WERI-Rb-1 (cell line): ENCODE measurements around the gene GATAD2A.

ENCODE experiments used
- DNase-seq: peaks from one replicate; pipeline ENCODE4 v3.0.0-alpha.2; 2020
- H3K27ac ChIP-seq: fragments of 250-450 bp; sonication (Bioruptor Pico); 2 replicates; pipeline ENCODE4 v1.5.1; 2020; ENCODE audit warnings: mild to moderate bottlenecking, moderate library complexity
- H3K27me3 ChIP-seq: fragments of 250-450 bp; sonication (Bioruptor Pico); 2 replicates; pipeline ENCODE4 v1.5.1; 2021; ENCODE audit warnings: mild to moderate bottlenecking, low read depth, moderate library complexity; ENCODE audit not compliant: insufficient read depth, severe bottlenecking
- H3K36me3 ChIP-seq: fragments of 250-450 bp; sonication (Bioruptor Pico); 2 replicates; pipeline ENCODE4 v1.5.1; 2020; ENCODE audit warnings: mild to moderate bottlenecking, moderate library complexity
- H3K4me3 ChIP-seq: 2 replicates; pipeline ENCODE4 v1.5.1; 2011; ENCODE audit warnings: low read depth, mild to moderate bottlenecking, control low read depth, low read length
- H3K9me3 ChIP-seq: fragments of 250-450 bp; sonication (Bioruptor Pico); 2 replicates; pipeline ENCODE4 v1.5.1; 2021; ENCODE audit warnings: mild to moderate bottlenecking, moderate library complexity; ENCODE audit not compliant: severe bottlenecking
- TF ChIP-seq, protein P1 (sequence below): IDR thresholded peaks from 2 replicates; pipeline ENCODE4 v1.5.1; 2011; ENCODE audit warnings: low read depth, mild to moderate bottlenecking, control low read depth, inconsistent platforms, low read length

The GATAD2A gene

DNA sequence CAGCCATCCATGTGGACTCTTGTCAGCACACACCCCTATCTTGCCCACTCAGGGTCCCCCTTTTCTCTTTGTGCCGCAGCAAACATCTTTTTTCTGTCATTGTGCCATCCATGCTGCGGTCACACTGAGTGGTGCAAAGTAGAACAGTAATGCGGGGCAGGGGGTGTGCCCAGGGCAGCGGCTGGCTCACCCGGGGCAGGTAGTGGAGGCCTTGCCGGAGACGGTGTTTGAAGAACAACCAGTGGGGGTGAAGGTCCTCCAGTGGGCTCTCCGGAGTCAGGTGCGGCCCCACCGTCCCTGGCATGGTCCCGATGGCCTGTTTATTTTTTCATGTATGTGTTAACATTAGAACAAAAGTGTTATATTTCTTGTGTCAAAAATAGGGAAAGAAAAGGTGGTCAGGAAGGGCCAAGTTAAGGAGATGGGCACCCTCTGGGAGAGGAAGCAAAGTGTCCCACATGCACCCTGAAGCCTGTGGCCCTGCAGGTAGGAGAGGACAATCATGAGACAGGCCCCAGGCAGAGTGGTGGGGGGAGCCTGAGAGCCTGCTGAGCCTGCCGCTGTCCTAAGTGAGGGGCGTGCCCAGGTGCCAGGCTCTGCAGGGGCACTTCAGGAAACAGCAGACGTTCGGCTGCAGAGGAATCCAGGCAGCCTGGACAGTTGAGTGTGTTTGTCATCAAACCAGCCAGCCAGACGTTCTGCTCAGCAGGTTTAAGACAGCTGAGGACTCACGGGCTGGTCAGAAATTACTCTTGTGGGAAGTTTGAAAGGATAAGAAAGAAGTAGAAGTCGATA is 97.5 kb downstream of the GATAD2A start:
- TF ChIP-seq, protein P1, sequence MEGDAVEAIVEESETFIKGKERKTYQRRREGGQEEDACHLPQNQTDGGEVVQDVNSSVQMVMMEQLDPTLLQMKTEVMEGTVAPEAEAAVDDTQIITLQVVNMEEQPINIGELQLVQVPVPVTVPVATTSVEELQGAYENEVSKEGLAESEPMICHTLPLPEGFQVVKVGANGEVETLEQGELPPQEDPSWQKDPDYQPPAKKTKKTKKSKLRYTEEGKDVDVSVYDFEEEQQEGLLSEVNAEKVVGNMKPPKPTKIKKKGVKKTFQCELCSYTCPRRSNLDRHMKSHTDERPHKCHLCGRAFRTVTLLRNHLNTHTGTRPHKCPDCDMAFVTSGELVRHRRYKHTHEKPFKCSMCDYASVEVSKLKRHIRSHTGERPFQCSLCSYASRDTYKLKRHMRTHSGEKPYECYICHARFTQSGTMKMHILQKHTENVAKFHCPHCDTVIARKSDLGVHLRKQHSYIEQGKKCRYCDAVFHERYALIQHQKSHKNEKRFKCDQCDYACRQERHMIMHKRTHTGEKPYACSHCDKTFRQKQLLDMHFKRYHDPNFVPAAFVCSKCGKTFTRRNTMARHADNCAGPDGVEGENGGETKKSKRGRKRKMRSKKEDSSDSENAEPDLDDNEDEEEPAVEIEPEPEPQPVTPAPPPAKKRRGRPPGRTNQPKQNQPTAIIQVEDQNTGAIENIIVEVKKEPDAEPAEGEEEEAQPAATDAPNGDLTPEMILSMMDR: no peak
- Histone ChIP-seq H3K9me3 (no peaks in the 10 kb centered on the region), H3K36me3 (peaks cover 59% of the 10 kb centered on the region), H3K27ac (no peak overlapping the region), H3K4me3 (no peak overlapping the region), H3K27me3 (no peaks in the 10 kb centered on the region)
- no peak for DNase-seq

DNA sequence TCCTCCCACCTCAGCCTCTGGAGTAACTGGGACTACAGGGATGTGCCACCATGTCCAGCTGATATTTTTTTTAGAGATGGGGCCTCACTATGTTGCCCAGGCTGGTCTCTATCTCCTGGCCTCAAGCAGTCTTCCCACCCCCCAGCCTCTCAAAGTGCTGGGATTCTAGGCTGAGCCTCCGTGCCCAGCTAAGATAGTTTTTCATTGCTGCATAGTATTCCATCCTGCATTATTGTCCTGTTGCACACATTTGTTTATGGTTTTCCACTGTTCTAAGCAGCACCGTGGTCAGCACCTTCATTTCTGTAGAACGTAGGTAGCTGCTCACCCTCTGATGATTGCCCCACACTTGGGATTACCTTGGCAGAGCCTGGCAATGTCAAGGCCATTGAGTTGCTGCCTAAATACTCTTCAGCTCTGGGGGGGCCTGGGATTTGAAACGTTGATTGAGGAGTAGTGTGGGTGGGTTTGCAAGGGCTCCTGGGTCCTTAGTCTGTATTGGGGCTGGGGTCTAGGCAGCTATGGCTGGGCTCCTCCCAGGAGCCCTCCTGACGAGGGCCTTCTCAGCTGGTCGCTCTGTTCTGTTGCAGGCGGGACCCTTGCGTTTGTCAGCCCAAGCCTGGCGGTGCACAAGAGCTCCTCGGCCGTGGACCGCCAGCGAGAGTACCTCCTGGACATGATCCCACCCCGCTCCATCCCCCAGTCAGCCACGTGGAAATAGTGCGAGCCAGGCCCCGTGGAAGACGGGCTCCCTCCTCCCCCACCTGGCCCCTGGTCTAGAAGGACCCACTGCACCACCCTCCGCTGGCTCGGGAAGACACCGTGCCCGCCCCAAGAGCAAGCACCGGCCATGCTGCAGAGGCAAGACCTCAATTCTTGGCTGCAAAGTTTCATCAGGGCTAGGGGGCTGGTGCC is 99.5 kb downstream of the GATAD2A start:
- DNase-seq: no peak
- Histone ChIP-seq H3K36me3 (peaks cover 40% of the 10 kb centered on the region), H3K9me3 (no peaks in the 10 kb centered on the region), H3K4me3 (no peak overlapping the region), H3K27me3 (no peaks in the 10 kb centered on the region), H3K27ac (no peak overlapping the region)
- TF ChIP-seq, protein P1: no peak

DNA sequence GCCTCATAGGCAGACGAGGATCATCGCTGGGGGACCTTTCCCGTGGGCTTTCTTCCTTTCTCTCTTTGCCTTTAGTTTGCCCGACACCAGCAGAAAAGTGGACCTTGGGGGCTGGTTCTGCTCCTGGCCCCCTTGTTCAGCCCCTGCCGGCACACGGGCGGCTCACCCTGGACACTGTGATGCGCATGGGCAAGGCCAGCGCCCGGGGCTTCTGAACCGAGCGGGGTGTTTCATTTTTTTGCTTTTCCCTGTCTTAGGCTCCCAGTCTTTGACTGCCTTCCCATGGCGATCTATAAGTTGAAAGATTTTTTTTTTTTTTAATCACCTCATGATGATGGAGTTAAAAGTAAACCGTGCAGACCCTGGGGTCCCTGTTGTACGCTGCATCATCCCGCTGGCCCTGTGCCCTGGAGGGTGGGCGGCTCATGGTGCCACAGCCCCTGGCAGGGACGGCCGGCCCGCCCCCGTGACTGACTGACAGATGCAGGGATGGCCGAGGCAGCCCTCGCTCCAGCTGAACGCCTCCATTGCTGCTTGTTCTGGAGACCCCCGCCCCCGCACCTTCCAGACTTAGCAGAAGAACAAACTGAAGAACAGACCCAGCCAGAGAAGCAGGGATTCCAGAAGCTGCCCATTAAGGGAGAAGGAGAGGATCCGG is 100.3 kb downstream of the GATAD2A start:
- Histone ChIP-seq H3K27me3 (no peaks in the 10 kb centered on the region), H3K4me3 (no peak overlapping the region), H3K9me3 (no peaks in the 10 kb centered on the region), H3K36me3 (peaks cover 34% of the 10 kb centered on the region), H3K27ac (no peak overlapping the region)
- no peak for DNase-seq
- TF ChIP-seq, protein P1: no peak

DNA sequence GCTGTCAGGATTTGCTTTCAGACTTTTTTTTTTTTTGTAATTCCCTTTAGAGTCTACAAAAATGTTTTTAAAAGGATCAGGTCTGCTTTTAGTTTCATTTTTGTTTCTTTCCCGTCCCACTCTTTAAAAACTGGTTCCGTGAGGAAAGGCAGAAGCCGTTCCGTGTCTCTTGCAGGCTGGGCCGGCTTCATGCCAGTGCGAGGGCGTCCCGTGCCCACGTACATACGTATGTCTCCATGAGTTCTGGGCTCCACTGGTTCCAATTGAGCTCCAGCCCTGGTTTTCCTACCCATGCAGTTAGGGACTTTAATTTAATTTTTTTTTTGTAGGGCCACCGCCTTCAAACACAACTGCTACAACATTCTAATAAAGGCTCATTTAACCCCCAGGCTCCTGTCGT is 101.1 kb downstream of the GATAD2A start:
- H3K36me3 ChIP-seq: peaks cover 28% of the 10 kb centered on the region
- no peaks in the 10 kb centered on the region for H3K27me3 ChIP-seq
- H3K4me3 ChIP-seq: no peak overlapping the region
- DNase-seq: no peak
- H3K27ac ChIP-seq: no peak overlapping the region
- no peaks in the 10 kb centered on the region for H3K9me3 ChIP-seq
- TF ChIP-seq, protein P1: no peak

DNA sequence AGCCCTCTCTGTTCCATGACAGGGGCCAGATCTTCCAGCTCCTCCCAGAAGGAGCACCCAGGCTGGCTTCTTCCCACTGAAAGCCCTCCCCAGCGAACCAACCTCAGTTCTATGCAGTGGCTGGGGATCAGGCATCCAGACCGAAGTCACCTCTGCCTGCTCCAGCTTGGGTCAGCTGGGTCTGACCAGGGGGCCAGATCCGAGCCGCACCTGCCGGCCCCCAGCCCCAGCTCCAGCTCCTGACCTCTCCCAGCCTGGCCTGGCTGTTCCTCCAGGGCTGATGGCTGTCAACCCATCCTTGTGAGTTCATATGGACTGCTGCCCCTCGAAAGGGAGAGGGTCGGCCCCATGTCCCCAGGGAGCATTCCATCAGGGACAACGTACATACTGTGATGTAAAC is 101.9 kb downstream of the GATAD2A start:
- no peak overlapping the region for H3K4me3 ChIP-seq
- no peaks in the 10 kb centered on the region for H3K9me3 ChIP-seq
- peaks cover 20% of the 10 kb centered on the region for H3K36me3 ChIP-seq
- no peak for DNase-seq
- TF ChIP-seq, protein P1: no peak
- H3K27ac ChIP-seq: no peak overlapping the region
- no peaks in the 10 kb centered on the region for H3K27me3 ChIP-seq
